Kidney epithelial cell (primary cell): ENCODE measurements around the gene DENND2A. TPM values are rescaled to one million over a fixed set of nuclear protein-coding genes. Genes with fewer than 3 reads are reported as not detected.

Source experiments
- DNase-seq: peaks from one replicate; pipeline ENCODE4 v3.0.0-alpha.2; 2010; ENCODE audit warnings: low read depth
- H3K27me3 ChIP-seq: 2 replicates; pipeline ENCODE4 v1.6.0; 2011; ENCODE audit warnings: low read length; ENCODE audit not compliant: control insufficient read depth, insufficient read depth
- H3K36me3 ChIP-seq: 2 replicates; pipeline ENCODE4 v1.5.1; 2011; ENCODE audit warnings: low read length; ENCODE audit not compliant: control insufficient read depth, insufficient read depth
- H3K4me3 ChIP-seq: 2 replicates; pipeline ENCODE4 v1.5.1; 2011; ENCODE audit warnings: low read depth, mild to moderate bottlenecking, control low read depth, low read length
- CTCF ChIP-seq: IDR thresholded peaks from 2 replicates; pipeline ENCODE4 v1.5.1; 2011; ENCODE audit warnings: mild to moderate bottlenecking, moderate library complexity, low read length, control low read depth, inconsistent platforms; ENCODE audit not compliant: insufficient read depth, poor library complexity, severe bottlenecking
- total RNA-seq: library from RNA; depleted of rRNA; stranded (reverse); fragments of >200 nt; gene quantifications from 2 replicates; pipeline ENCODE4 v1.2.3, GENCODE V29; 2015

The DENND2A gene
- total RNA-seq, 1 donor from 2014 or later, result 14.8 TPM

GRCh38 chr7:140610204-140611165 lies 30.1 kb downstream of the DENND2A start:
- H3K36me3 ChIP-seq, result no peaks in the 10 kb centered on the region
- no peak for DNase-seq
- H3K27me3 ChIP-seq, result no peaks in the 10 kb centered on the region
- H3K4me3 ChIP-seq, result no peak overlapping the region
- no peak for TF ChIP-seq CTCF

GRCh38 chr7:140609646-140610045 lies 31.0 kb downstream of the DENND2A start:
- H3K36me3 ChIP-seq, result no peaks in the 10 kb centered on the region
- TF ChIP-seq CTCF, result no peak
- no peak for DNase-seq
- H3K27me3 ChIP-seq, result no peaks in the 10 kb centered on the region
- no peak overlapping the region for H3K4me3 ChIP-seq

- TF ChIP-seq CTCF, result no peak
- Histone ChIP-seq H3K36me3 (no peaks in the 10 kb centered on the region), H3K27me3 (no peaks in the 10 kb centered on the region), H3K4me3 (no peak overlapping the region)
- no peak for DNase-seq
Measured at GRCh38 chr7:140607441-140607989, 33.1 kb downstream of the DENND2A start.

- no peaks in the 10 kb centered on the region for H3K36me3 ChIP-seq
- no peak for TF ChIP-seq CTCF
- H3K27me3 ChIP-seq, result no peaks in the 10 kb centered on the region
- no peak for DNase-seq
- no peak overlapping the region for H3K4me3 ChIP-seq
Measured at GRCh38 chr7:140605337-140605736, 35.3 kb downstream of the DENND2A start.

GRCh38 chr7:140604760-140605159 lies 35.9 kb downstream of the DENND2A start:
- no peak for TF ChIP-seq CTCF
- no peaks in the 10 kb centered on the region for H3K36me3 ChIP-seq
- H3K27me3 ChIP-seq, result no peaks in the 10 kb centered on the region
- DNase-seq, result no peak
- no peak overlapping the region for H3K4me3 ChIP-seq
